ENCODE measurements around the gene MAPK1.

The MAPK1 gene

DNA sequence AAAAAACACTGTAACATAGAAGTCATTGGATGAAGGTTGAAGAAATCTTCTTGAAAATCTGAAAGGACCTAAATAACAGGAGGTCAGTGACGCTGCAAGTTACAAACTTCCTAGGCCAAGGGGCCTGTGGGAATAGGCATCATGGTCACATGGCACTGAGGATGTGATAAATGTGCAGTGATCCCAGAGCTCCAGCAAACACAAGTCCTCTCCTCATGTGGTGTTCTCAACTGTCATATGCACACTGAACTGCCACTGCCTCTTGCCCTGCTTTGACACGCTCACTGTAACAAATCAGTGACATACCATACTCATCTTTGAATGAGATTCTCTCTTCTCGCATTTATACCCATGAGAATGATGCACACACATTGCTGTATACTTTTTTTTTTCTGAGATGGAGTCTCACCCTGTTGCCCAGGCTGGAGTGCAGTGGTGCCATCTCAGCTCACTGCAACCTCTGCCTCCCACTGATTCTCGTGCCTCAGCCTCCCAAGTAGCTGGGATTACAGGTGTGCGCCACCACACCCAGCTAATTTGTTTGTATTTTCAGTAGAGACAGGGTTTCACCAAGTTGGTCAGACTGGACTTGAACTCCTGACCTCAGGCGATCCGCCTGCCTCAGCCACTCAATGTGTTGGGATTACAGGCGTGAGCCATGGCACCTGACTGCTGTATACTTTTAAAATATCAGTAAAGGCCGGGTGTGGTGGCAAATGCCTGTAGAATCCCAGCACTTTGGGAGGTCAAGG, 66.7 kb downstream of the MAPK1 start:
- Histone ChIP-seq H3K36me3 (replicated peaks; ENCODE audit: insufficient read depth, low read length) (peaks cover 4% of the 10 kb centered on the region), H3K27ac (ENCODE audit: low read length) (no peak overlapping the region), H3K4me1 (ENCODE audit: low read length) (no peaks in the 10 kb centered on the region), H3K9ac (ENCODE audit: low read length) (no peak overlapping the region), H3K4me3 (ENCODE audit: low read length) (no peak overlapping the region), H3K27me3 (replicated peaks; ENCODE audit: insufficient read depth, low read length) (no peaks in the 10 kb centered on the region), H2AFZ (ENCODE audit: low read length) (no peak overlapping the region), H3K9me2 (replicated peaks; ENCODE audit: insufficient read depth, low read length) (no peaks in the 10 kb centered on the region), H3F3A (ENCODE audit: insufficient read depth, low read length) (no peaks in the 10 kb centered on the region), H3K4me2 (ENCODE audit: low read depth, low read length) (no peak overlapping the region), H3K79me2 (ENCODE audit: low read length) (no peaks in the 10 kb centered on the region), H3K9me3 (replicated peaks; ENCODE audit: insufficient read depth, low read length) (no peaks in the 10 kb centered on the region), H4K20me1 (ENCODE audit: insufficient read depth, low read length) (no peaks in the 10 kb centered on the region)
- TF ChIP-seq CTCF (IDR thresholded peaks at IDR 0.05; ENCODE audit: low read length) (no peak), EZH2phosphoT487 (IDR thresholded peaks at IDR 0.05; ENCODE audit: low read length) (no peak), EZH2 (optimal IDR thresholded peaks at IDR 0.05; ENCODE audit: low read depth, low read length) (no peak)
- no peak for DNase-seq

GRCh38 chr22:21797444-21798221, 69.8 kb downstream of the MAPK1 start:
- Histone ChIP-seq H3K36me3 (replicated peaks; ENCODE audit: insufficient read depth, low read length) (no peaks in the 10 kb centered on the region; the same call in none of the 2 replicates), H3K9me2 (replicated peaks; ENCODE audit: insufficient read depth, low read length) (no peaks in the 10 kb centered on the region), H3K27ac (ENCODE audit: low read length) (no peak overlapping the region), H3K4me2 (ENCODE audit: low read depth, low read length) (no peak overlapping the region), H2AFZ (ENCODE audit: low read length) (no peak overlapping the region), H3F3A (ENCODE audit: insufficient read depth, low read length) (no peaks in the 10 kb centered on the region), H3K4me1 (ENCODE audit: low read length) (no peaks in the 10 kb centered on the region), H3K9me3 (replicated peaks; ENCODE audit: insufficient read depth, low read length) (no peaks in the 10 kb centered on the region), H3K9ac (ENCODE audit: low read length) (no peak overlapping the region), H3K4me3 (ENCODE audit: low read length) (no peak overlapping the region), H4K20me1 (ENCODE audit: insufficient read depth, low read length) (no peaks in the 10 kb centered on the region), H3K27me3 (replicated peaks; ENCODE audit: insufficient read depth, low read length) (no peaks in the 10 kb centered on the region), H3K79me2 (ENCODE audit: low read length) (no peaks in the 10 kb centered on the region)
- TF ChIP-seq CTCF (IDR thresholded peaks at IDR 0.05; ENCODE audit: low read length) (no peak), EZH2 (optimal IDR thresholded peaks at IDR 0.05; ENCODE audit: low read depth, low read length) (no peak), EZH2phosphoT487 (IDR thresholded peaks at IDR 0.05; ENCODE audit: low read length) (no peak)
- no peak for DNase-seq

- no peaks in the 10 kb centered on the region for H3K4me1 ChIP-seq (ENCODE audit: low read length)
- H3F3A ChIP-seq (ENCODE audit: insufficient read depth, low read length) = no peaks in the 10 kb centered on the region
- no peak for DNase-seq
- H3K27ac ChIP-seq (ENCODE audit: low read length) = no peak overlapping the region
- H3K27me3 ChIP-seq (replicated peaks; ENCODE audit: insufficient read depth, low read length) = no peaks in the 10 kb centered on the region
- no peaks in the 10 kb centered on the region for H3K9me3 ChIP-seq (replicated peaks; ENCODE audit: insufficient read depth, low read length)
- H3K9ac ChIP-seq (ENCODE audit: low read length) = no peak overlapping the region
- TF ChIP-seq CTCF (IDR thresholded peaks at IDR 0.05; ENCODE audit: low read length) (no peak), EZH2 (optimal IDR thresholded peaks at IDR 0.05; ENCODE audit: low read depth, low read length) (no peak), EZH2phosphoT487 (IDR thresholded peaks at IDR 0.05; ENCODE audit: low read length) (no peak)
- H3K4me3 ChIP-seq (ENCODE audit: low read length) = no peak overlapping the region
- no peaks in the 10 kb centered on the region for H3K9me2 ChIP-seq (replicated peaks; ENCODE audit: insufficient read depth, low read length)
- H3K36me3 ChIP-seq (replicated peaks; ENCODE audit: insufficient read depth, low read length) = no peaks in the 10 kb centered on the region; the same call in none of the 2 replicates
- no peak overlapping the region for H2AFZ ChIP-seq (ENCODE audit: low read length)
- H3K79me2 ChIP-seq (ENCODE audit: low read length) = no peaks in the 10 kb centered on the region
- no peaks in the 10 kb centered on the region for H4K20me1 ChIP-seq (ENCODE audit: insufficient read depth, low read length)
- no peak overlapping the region for H3K4me2 ChIP-seq (ENCODE audit: low read depth, low read length)
Measured at GRCh38 chr22:21796863-21797262, 70.6 kb downstream of the MAPK1 start.

Measured in MM.1S (cell line).